IMR-90 (cell line): ENCODE measurements around the gene NOL9. TPM values are rescaled to one million over a fixed set of nuclear protein-coding genes. Genes with fewer than 3 reads are reported as not detected.

ENCODE experiments used
- ATAC-seq: fragments of 200-7000 bp; cut with Tn5 transposase; 2 replicates; pipeline ENCODE4 v1.9.1; 2020; ENCODE audit warnings: low read depth, mild to moderate bottlenecking, moderate library complexity
- BruUV-seq: library from RNA; stranded (reverse); fragments of 400-500 nt; replicated peaks from 2 replicates; lab custom pipeline; 2021; lab: Mats Ljungman, UMichigan
- CTCF ChIA-PET: fragments of 300-600 bp; formaldehyde crosslinking; extraction: SDS; loops from one replicate; lab custom pipeline; 2021; ENCODE audit warnings: antibody characterized with exemption; lab: Yijun Ruan, JAX
- POLR2A ChIA-PET: fragments of 300-600 bp; sonication (Branson Sonifier 250); formaldehyde crosslinking; loops from one replicate; lab custom pipeline; 2022; ENCODE audit warnings: antibody characterized with exemption; ENCODE audit not compliant: unreplicated experiment; lab: Charles Lee
- DNase-seq: peaks from one replicate; pipeline ENCODE4 v3.0.0; 2013
- H2AFZ ChIP-seq: replicated peaks from 2 replicates; pipeline ENCODE3; 2013; ENCODE audit warnings: low read length, mild to moderate bottlenecking; ENCODE audit not compliant: poor library complexity
- H2AK5ac ChIP-seq: 2 replicates; pipeline ENCODE4 v1.6.1; 2013; ENCODE audit warnings: low read depth, low read length, inconsistent platforms
- H2AK9ac ChIP-seq: replicated peaks from 2 replicates; pipeline ENCODE3; 2013; ENCODE audit warnings: mild to moderate bottlenecking, low read depth, low read length, moderate library complexity; ENCODE audit not compliant: poor library complexity
- H2BK120ac ChIP-seq: 2 replicates; pipeline ENCODE4 v1.6.1; 2013; ENCODE audit warnings: low read depth, low read length, inconsistent platforms
- H2BK15ac ChIP-seq: 3 replicates; pipeline ENCODE4 v1.6.1; 2013; ENCODE audit warnings: low read depth, low read length, inconsistent platforms
- H2BK20ac ChIP-seq: 2 replicates; pipeline ENCODE4 v1.6.1; 2013; ENCODE audit warnings: low read depth, mild to moderate bottlenecking, inconsistent platforms, low read length, moderate library complexity
- H2BK5ac ChIP-seq: 2 replicates; pipeline ENCODE4 v1.6.1; 2013; ENCODE audit warnings: mild to moderate bottlenecking, low read depth, low read length, inconsistent platforms; ENCODE audit not compliant: poor library complexity, severe bottlenecking
- H3K14ac ChIP-seq: replicated peaks from 2 replicates; pipeline ENCODE4 v1.6.1; 2013; ENCODE audit warnings: low read depth, low read length, inconsistent platforms
- H3K18ac ChIP-seq: 2 replicates; pipeline ENCODE4 v1.6.1; 2013; ENCODE audit warnings: low read depth, low read length, control low read depth
- H3K23ac ChIP-seq: 2 replicates; pipeline ENCODE4 v1.6.1; 2013; ENCODE audit warnings: low read depth, low read length, inconsistent platforms
- H3K27ac ChIP-seq: 2 replicates; pipeline ENCODE4 v1.5.1; 2013; ENCODE audit warnings: mild to moderate bottlenecking, control low read depth, low read length; ENCODE audit not compliant: insufficient read depth
- H3K27me3 ChIP-seq: 2 replicates; pipeline ENCODE4 v1.6.1; 2013; ENCODE audit warnings: low read length; ENCODE audit not compliant: control insufficient read depth, insufficient read depth
- H3K36me3 ChIP-seq: 2 replicates; pipeline ENCODE4 v1.6.1; 2013; ENCODE audit warnings: low read length, mixed read lengths; ENCODE audit not compliant: control insufficient read depth, insufficient read depth
- H3K4ac ChIP-seq: 2 replicates; pipeline ENCODE4 v1.6.1; 2013; ENCODE audit warnings: low read depth, low read length, inconsistent platforms
- H3K4me1 ChIP-seq: 2 replicates; pipeline ENCODE4 v1.6.1; 2013; ENCODE audit warnings: low read length, mixed read lengths; ENCODE audit not compliant: control insufficient read depth, insufficient read depth
- H3K4me2 ChIP-seq: 2 replicates; pipeline ENCODE4 v1.6.1; 2013; ENCODE audit warnings: low read depth, mild to moderate bottlenecking, control low read depth, low read length, moderate library complexity
- H3K4me3 ChIP-seq: 2 replicates; pipeline ENCODE4 v1.5.1; 2013; ENCODE audit warnings: low read depth, mild to moderate bottlenecking, control low read depth, low read length, moderate library complexity; ENCODE audit not compliant: insufficient read depth
- H3K56ac ChIP-seq: 2 replicates; pipeline ENCODE4 v1.6.1; 2013; ENCODE audit warnings: low read length, inconsistent platforms; ENCODE audit not compliant: insufficient read depth; ENCODE audit errors: extremely low read depth
- H3K79me1 ChIP-seq, 2 experiments: 2 replicates each; pipeline ENCODE4 v1.6.1; 2013; ENCODE audit warnings: low read length in 2 of 2, inconsistent platforms in 1 of 2, low read depth in 1 of 2
- H3K9ac ChIP-seq: 2 replicates; pipeline ENCODE4 v1.6.1; 2013; ENCODE audit warnings: low read depth, low read length, control low read depth
- H3K9me1 ChIP-seq: 2 replicates; pipeline ENCODE4 v1.6.1; 2013; ENCODE audit warnings: low read length, inconsistent platforms; ENCODE audit not compliant: insufficient read depth
- H3K9me3 ChIP-seq: 2 replicates; pipeline ENCODE4 v1.6.1; 2013; ENCODE audit warnings: low read length; ENCODE audit not compliant: control insufficient read depth, insufficient read depth
- H4K20me1 ChIP-seq: 2 replicates; pipeline ENCODE4 v1.6.1; 2013; ENCODE audit warnings: low read length, inconsistent platforms; ENCODE audit not compliant: insufficient read depth
- H4K5ac ChIP-seq: 2 replicates; pipeline ENCODE4 v1.6.1; 2013; ENCODE audit warnings: mild to moderate bottlenecking, low read depth, low read length, control low read depth
- H4K8ac ChIP-seq, 2 experiments: 2 replicates each; pipeline ENCODE4 v1.6.1; 2013; ENCODE audit warnings: low read depth in 2 of 2, low read length in 2 of 2, control low read depth in 1 of 2, inconsistent platforms in 1 of 2
- H4K91ac ChIP-seq: 2 replicates; pipeline ENCODE4 v1.6.1; 2013; ENCODE audit warnings: low read depth, low read length, inconsistent platforms; ENCODE audit not compliant: insufficient read depth
- BHLHE40 ChIP-seq: fragments of 150-350 bp; IDR thresholded peaks from 2 replicates; pipeline ENCODE4 v1.6.1; 2016; ENCODE audit warnings: mild to moderate bottlenecking, low read depth, low read length
- CHD1 ChIP-seq: IDR thresholded peaks from 2 replicates; pipeline ENCODE4 v1.6.1; 2012; ENCODE audit warnings: low read depth, low read length, improper control_type of control experiment
- FOS ChIP-seq: fragments of 150-350 bp; IDR thresholded peaks from 2 replicates; pipeline ENCODE4 v1.6.1; 2016; ENCODE audit warnings: low read depth, low read length
- MAFK ChIP-seq: IDR thresholded peaks from 2 replicates; pipeline ENCODE4 v1.6.1; 2012; ENCODE audit warnings: low read depth, low read length, improper control_type of control experiment
- MAZ ChIP-seq: IDR thresholded peaks from 2 replicates; pipeline ENCODE4 v1.6.1; 2012; ENCODE audit warnings: low read depth, mild to moderate bottlenecking, low read length, improper control_type of control experiment, moderate library complexity, borderline replicate concordance
- MXI1 ChIP-seq: IDR thresholded peaks from 2 replicates; pipeline ENCODE4 v1.6.1; 2012; ENCODE audit warnings: low read depth, mild to moderate bottlenecking, low read length, moderate library complexity, borderline replicate concordance
- NFE2L2 ChIP-seq: fragments of 150-350 bp; IDR thresholded peaks from 2 replicates; pipeline ENCODE4 v1.6.1; 2016; ENCODE audit warnings: low read depth, mild to moderate bottlenecking, low read length
- POLR2A ChIP-seq: IDR thresholded peaks from 2 replicates; pipeline ENCODE4 v1.6.1; 2012; ENCODE audit warnings: mild to moderate bottlenecking, low read depth, low read length
- RAD21 ChIP-seq: IDR thresholded peaks from 2 replicates; pipeline ENCODE4 v1.6.1; 2012; ENCODE audit warnings: low read length, improper control_type of control experiment
- RCOR1 ChIP-seq: IDR thresholded peaks from 2 replicates; pipeline ENCODE4 v1.6.1; 2012; ENCODE audit warnings: mild to moderate bottlenecking, low read length, improper control_type of control experiment; ENCODE audit not compliant: insufficient replicate concordance
- RFX5 ChIP-seq: IDR thresholded peaks from 2 replicates; pipeline ENCODE4 v1.8.0; 2012; ENCODE audit warnings: low read depth, mild to moderate bottlenecking, low read length, moderate library complexity
- SMC3 ChIP-seq: fragments of 150-350 bp; IDR thresholded peaks from 2 replicates; pipeline ENCODE4 v1.6.1; 2016; ENCODE audit warnings: low read depth, mild to moderate bottlenecking, antibody characterized with exemption, low read length, moderate library complexity
- USF2 ChIP-seq: fragments of 150-350 bp; IDR thresholded peaks from 2 replicates; pipeline ENCODE4 v1.6.1; 2017; ENCODE audit warnings: mild to moderate bottlenecking, antibody characterized with exemption, low read length, low read depth
- WGBS, 2 experiments: methylation state at CpG; one replicate each; pipeline versions ENCODE4 v1.1.5 to v1.1.7; 2013; ENCODE audit warnings: missing lambda C conversion rate in 2 of 2; ENCODE audit not compliant: insufficient read length in 1 of 2; ENCODE audit errors: extremely low coverage in 2 of 2; 5-methylcytosine and 5-hydroxymethylcytosine counted together
- dilution Hi-C: fragments of 300-500 bp; cut with HindIII; formaldehyde crosslinking; loops from one replicate; pipeline ENCODE4 v1.14.3; 2018; ENCODE audit warnings: low sequenced_read_pairs; ENCODE audit not compliant: unreplicated experiment
- in situ Hi-C: fragments of 300-500 bp; cut with MboI; formaldehyde crosslinking; loops from 3 replicates; pipeline ENCODE4 v1.14.3; 2019; ENCODE audit warnings: low sequenced_read_pairs, inconsistent platforms, mixed read lengths
- intact Hi-C: fragments of 100-400 bp; cut with micrococcal nuclease; formaldehyde crosslinking; loops from 2 replicates; pipeline ENCODE4 v1.10.0; 2022
- polyA plus RNA-seq, 3 experiments: library from polyadenylated mRNA; depleted of rRNA; stranded (reverse); fragments of >200 nt; gene quantifications; 2 replicates each; pipeline ENCODE4 v1.2.3, GENCODE V29; 2012; ENCODE audit warnings: low replicate concordance in 1 of 3
- total RNA-seq: library from RNA; depleted of rRNA; stranded (reverse); fragments of >200 nt; gene quantifications from 2 replicates; pipeline ENCODE4 v1.2.3, GENCODE V29; 2012
- TF ChIP-seq, protein P1 (sequence below): fragments of 150-350 bp; IDR thresholded peaks from 2 replicates; pipeline ENCODE4 v1.6.1; 2016; ENCODE audit warnings: low read depth, mild to moderate bottlenecking, low read length, moderate library complexity, borderline replicate concordance
- TF ChIP-seq, protein P2 (sequence below): conservative IDR thresholded peaks from 2 replicates; pipeline ENCODE4 v1.5.1; 2012; ENCODE audit warnings: mild to moderate bottlenecking, low read depth, low read length, improper control_type of control experiment

NOL9 gene
- total and polyA plus RNA-seq, 2 of the 4 experiments (the other 2 are of a cell fraction): 13.0 to 19.2 TPM

GRCh38 chr1:6557597-6557996, 3.3 kb upstream of the NOL9 start:
- Histone ChIP-seq H3K18ac (no peak overlapping the region), H3K23ac (no peak overlapping the region), H3K56ac (no peak overlapping the region), H2BK5ac (no peak overlapping the region), H4K20me1 (0 out of 2 replicates have a peak, but pooled peaks cover 4% of the 10 kb centered on the region), H4K91ac (no peak overlapping the region), H2AK9ac (no peak overlapping the region), H3K14ac (no peak overlapping the region), H3K79me1 (peaks cover 4 to 13% of the 10 kb centered on the region in 2 experiments), H2BK20ac (no peak overlapping the region), H4K8ac (no peak overlapping the region), H3K27me3 (peaks cover 5% of the 10 kb centered on the region), H2AFZ (no peak overlapping the region), H3K27ac (no peak overlapping the region), H3K4me3 (no peak overlapping the region), H3K9ac (no peak overlapping the region), H3K9me1 (peaks cover 4% of the 10 kb centered on the region; the same call in 1 of the 2 replicates), H3K4me1 (peaks cover 5% of the 10 kb centered on the region), H2BK120ac (no peak overlapping the region), H4K5ac (no peak overlapping the region), H3K36me3 (no peaks in the 10 kb centered on the region), H2AK5ac (no peak overlapping the region), H2BK15ac (no peak overlapping the region), H3K4me2 (no peak overlapping the region), H3K4ac (no peak overlapping the region), H3K9me3 (no peaks in the 10 kb centered on the region)
- DNase-seq (no peak), ATAC-seq (no peak)
- BruUV-seq: no TSS peak
- dilution Hi-C loops (no loop called here), intact Hi-C loops (no loop called here), in situ Hi-C loops (no loop called here)
- no CpG with 5 or more reads among the region's 1 CpG for WGBS, 2 experiments
- ChIA-PET CTCF (no interaction called here), POLR2A (no interaction called here)
- TF ChIP-seq RFX5: no peak
- TF ChIP-seq CHD1: no peak
- no peak for TF ChIP-seq MAFK
- TF ChIP-seq FOS: no peak
- TF ChIP-seq MAZ: no peak
- no peak for TF ChIP-seq MXI1
- TF ChIP-seq USF2: no peak
- TF ChIP-seq SMC3: no peak
- TF ChIP-seq, protein P1, sequence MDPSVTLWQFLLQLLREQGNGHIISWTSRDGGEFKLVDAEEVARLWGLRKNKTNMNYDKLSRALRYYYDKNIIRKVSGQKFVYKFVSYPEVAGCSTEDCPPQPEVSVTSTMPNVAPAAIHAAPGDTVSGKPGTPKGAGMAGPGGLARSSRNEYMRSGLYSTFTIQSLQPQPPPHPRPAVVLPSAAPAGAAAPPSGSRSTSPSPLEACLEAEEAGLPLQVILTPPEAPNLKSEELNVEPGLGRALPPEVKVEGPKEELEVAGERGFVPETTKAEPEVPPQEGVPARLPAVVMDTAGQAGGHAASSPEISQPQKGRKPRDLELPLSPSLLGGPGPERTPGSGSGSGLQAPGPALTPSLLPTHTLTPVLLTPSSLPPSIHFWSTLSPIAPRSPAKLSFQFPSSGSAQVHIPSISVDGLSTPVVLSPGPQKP: no peak
- TF ChIP-seq RCOR1: no peak
- TF ChIP-seq, protein P2, sequence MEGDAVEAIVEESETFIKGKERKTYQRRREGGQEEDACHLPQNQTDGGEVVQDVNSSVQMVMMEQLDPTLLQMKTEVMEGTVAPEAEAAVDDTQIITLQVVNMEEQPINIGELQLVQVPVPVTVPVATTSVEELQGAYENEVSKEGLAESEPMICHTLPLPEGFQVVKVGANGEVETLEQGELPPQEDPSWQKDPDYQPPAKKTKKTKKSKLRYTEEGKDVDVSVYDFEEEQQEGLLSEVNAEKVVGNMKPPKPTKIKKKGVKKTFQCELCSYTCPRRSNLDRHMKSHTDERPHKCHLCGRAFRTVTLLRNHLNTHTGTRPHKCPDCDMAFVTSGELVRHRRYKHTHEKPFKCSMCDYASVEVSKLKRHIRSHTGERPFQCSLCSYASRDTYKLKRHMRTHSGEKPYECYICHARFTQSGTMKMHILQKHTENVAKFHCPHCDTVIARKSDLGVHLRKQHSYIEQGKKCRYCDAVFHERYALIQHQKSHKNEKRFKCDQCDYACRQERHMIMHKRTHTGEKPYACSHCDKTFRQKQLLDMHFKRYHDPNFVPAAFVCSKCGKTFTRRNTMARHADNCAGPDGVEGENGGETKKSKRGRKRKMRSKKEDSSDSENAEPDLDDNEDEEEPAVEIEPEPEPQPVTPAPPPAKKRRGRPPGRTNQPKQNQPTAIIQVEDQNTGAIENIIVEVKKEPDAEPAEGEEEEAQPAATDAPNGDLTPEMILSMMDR: no peak
- no peak for TF ChIP-seq BHLHE40
- TF ChIP-seq NFE2L2: no peak
- TF ChIP-seq RAD21: no peak
- no peak for TF ChIP-seq POLR2A
